B cell (primary cell): ENCODE measurements around the gene PALLD.

Experiments used
- EZH2 ChIP-seq: IDR thresholded peaks from 2 replicates; pipeline ENCODE4 v1.6.1; 2012; ENCODE audit warnings: borderline replicate concordance, low read depth, mild to moderate bottlenecking, moderate library complexity, low read length; ENCODE audit not compliant: insufficient read depth, poor library complexity, severe bottlenecking
- TF ChIP-seq, protein P1 (sequence below): fragments of 200-600 bp; IDR thresholded peaks from one replicate; pipeline ENCODE4 v1.8.0; 2022; ENCODE audit warnings: antibody characterized with exemption, mild to moderate bottlenecking

DNA sequence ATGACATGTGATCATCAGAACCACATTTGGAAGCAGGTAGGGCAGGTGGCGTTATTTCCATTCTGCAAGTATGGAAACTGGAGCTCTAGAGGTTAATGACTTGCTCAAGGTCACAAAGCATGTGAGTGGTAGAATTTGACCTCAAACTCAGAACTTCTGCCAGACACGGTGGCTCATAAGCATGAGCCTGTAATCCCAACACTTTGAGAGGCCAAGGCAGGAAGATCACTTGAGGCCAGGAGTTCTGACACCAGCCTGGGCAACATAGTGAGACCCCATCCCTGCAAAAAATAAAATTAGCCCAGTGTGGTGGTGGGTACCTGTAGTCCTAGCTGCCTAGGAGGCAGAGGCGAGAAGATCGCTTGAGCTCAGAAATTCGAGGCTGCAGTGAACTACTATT lies 139.2 kb downstream of the PALLD start:
- TF ChIP-seq, protein P1, sequence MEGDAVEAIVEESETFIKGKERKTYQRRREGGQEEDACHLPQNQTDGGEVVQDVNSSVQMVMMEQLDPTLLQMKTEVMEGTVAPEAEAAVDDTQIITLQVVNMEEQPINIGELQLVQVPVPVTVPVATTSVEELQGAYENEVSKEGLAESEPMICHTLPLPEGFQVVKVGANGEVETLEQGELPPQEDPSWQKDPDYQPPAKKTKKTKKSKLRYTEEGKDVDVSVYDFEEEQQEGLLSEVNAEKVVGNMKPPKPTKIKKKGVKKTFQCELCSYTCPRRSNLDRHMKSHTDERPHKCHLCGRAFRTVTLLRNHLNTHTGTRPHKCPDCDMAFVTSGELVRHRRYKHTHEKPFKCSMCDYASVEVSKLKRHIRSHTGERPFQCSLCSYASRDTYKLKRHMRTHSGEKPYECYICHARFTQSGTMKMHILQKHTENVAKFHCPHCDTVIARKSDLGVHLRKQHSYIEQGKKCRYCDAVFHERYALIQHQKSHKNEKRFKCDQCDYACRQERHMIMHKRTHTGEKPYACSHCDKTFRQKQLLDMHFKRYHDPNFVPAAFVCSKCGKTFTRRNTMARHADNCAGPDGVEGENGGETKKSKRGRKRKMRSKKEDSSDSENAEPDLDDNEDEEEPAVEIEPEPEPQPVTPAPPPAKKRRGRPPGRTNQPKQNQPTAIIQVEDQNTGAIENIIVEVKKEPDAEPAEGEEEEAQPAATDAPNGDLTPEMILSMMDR, result no peak
- no peak for TF ChIP-seq EZH2
